Left ventricle myocardium inferior (tissue), 1 donor: ENCODE measurements around the gene MAP2K4. TPM values are rescaled to one million over a fixed set of nuclear protein-coding genes. Genes with fewer than 3 reads are reported as not detected.

ENCODE experiments used
- DNase-seq: peaks from one replicate; pipeline ENCODE4 v3.0.0-alpha.2; 2020
- H3K27ac ChIP-seq: fragments of 200-600 bp; replicated peaks from 2 replicates; pipeline ENCODE4 v1.8.0; 2021
- H3K27me3 ChIP-seq: fragments of 200-600 bp; 2 replicates; pipeline ENCODE4 v1.8.0; 2021; ENCODE audit warnings: low read depth
- H3K36me3 ChIP-seq: fragments of 200-600 bp; 2 replicates; pipeline ENCODE4 v1.8.0; 2021
- H3K4me1 ChIP-seq: fragments of 200-600 bp; 2 replicates; pipeline ENCODE4 v1.8.0; 2021
- H3K4me3 ChIP-seq: fragments of 200-600 bp; 2 replicates; pipeline ENCODE4 v1.8.0; 2021; ENCODE audit warnings: mild to moderate bottlenecking, moderate library complexity
- H3K9me3 ChIP-seq: fragments of 200-600 bp; replicated peaks from 2 replicates; pipeline ENCODE4 v1.8.0; 2021
- intact Hi-C: fragments of 100-400 bp; cut with micrococcal nuclease; formaldehyde crosslinking; loops from one replicate; pipeline ENCODE4 v1.11.0; 2022
- total RNA-seq: library from RNA; stranded (reverse); fragmentation: NEBNext Ultra II Directional; extraction: Animal tissue kit (Norgen Biotek cat#: 25700); gene quantifications from one replicate; pipeline ENCODE4 v1.2.1, GENCODE V29; 2021
- TF ChIP-seq, protein P1 (sequence below): fragments of 200-600 bp; IDR thresholded peaks from 2 replicates; pipeline ENCODE4 v1.8.0; 2021; ENCODE audit warnings: antibody characterized with exemption, mild to moderate bottlenecking, borderline replicate concordance
- donor health status: DM: no; HTN: yes; CAD: no; lungs with severe emphysema.

Gene MAP2K4
- total RNA-seq, 1 donor from 2014 or later, result 28.5 TPM

DNA sequence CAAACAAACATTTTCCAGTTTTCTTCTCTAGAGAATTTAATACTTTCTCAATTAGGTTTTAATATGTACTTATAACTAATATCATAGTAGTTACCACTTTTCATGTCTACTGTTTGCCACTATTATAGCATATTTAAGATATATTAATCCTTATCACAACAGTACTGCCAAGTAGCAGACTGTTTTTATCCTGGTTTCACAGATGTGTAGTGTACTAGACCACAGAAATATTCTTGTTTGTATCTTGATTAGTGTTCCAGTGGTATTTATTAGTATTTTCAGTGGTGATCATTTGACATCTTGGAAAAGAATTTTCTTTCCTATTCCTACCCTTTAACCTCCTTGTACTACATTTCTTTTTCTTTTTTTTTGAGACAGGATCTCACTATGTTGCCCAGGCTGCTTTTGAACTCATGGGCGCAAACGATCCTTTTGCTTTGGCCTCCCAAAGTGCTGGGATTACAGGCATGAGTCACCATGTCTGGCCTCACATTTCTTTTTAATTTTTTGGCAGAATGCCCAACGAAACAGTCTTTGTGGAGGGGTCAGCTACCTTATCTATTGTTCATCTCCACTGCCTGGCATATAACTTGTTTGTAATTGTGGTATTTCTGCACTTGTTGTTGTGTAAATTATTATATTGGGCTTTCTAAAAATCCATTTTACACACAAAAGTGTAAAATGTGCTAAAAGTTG is 27.2 kb downstream of the MAP2K4 start:
- TF ChIP-seq, protein P1, sequence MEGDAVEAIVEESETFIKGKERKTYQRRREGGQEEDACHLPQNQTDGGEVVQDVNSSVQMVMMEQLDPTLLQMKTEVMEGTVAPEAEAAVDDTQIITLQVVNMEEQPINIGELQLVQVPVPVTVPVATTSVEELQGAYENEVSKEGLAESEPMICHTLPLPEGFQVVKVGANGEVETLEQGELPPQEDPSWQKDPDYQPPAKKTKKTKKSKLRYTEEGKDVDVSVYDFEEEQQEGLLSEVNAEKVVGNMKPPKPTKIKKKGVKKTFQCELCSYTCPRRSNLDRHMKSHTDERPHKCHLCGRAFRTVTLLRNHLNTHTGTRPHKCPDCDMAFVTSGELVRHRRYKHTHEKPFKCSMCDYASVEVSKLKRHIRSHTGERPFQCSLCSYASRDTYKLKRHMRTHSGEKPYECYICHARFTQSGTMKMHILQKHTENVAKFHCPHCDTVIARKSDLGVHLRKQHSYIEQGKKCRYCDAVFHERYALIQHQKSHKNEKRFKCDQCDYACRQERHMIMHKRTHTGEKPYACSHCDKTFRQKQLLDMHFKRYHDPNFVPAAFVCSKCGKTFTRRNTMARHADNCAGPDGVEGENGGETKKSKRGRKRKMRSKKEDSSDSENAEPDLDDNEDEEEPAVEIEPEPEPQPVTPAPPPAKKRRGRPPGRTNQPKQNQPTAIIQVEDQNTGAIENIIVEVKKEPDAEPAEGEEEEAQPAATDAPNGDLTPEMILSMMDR, result no peak
- intact Hi-C loops, result no loop called here
- Histone ChIP-seq H3K27me3 (no peaks in the 10 kb centered on the region), H3K36me3 (no peaks in the 10 kb centered on the region), H3K9me3 (no peaks in the 10 kb centered on the region), H3K4me1 (peaks cover 76% of the 10 kb centered on the region), H3K27ac (no peak overlapping the region), H3K4me3 (no peak overlapping the region)
- DNase-seq, result no peak

GRCh38 chr17:12048843-12049473 is 28.3 kb downstream of the MAP2K4 start:
- Histone ChIP-seq H3K27me3 (no peaks in the 10 kb centered on the region), H3K36me3 (no peaks in the 10 kb centered on the region), H3K9me3 (no peaks in the 10 kb centered on the region), H3K4me1 (peaks cover 81% of the 10 kb centered on the region), H3K27ac (no peak overlapping the region), H3K4me3 (no peak overlapping the region)
- TF ChIP-seq, protein P1, result no peak
- no peak for DNase-seq
- intact Hi-C loops, result no loop called here

GRCh38 chr17:12050646-12051225 is 30.1 kb downstream of the MAP2K4 start:
- H3K9me3 ChIP-seq, result no peaks in the 10 kb centered on the region
- peaks cover 72% of the 10 kb centered on the region for H3K4me1 ChIP-seq
- TF ChIP-seq, protein P1, result no peak
- intact Hi-C loops, result no loop called here
- no peak for DNase-seq
- H3K36me3 ChIP-seq, result no peaks in the 10 kb centered on the region
- no peak overlapping the region for H3K27ac ChIP-seq
- no peaks in the 10 kb centered on the region for H3K27me3 ChIP-seq
- no peak overlapping the region for H3K4me3 ChIP-seq

- TF ChIP-seq, protein P1, result no peak
- intact Hi-C loops, result no loop called here
- DNase-seq, result no peak
- H3K36me3 ChIP-seq, result no peaks in the 10 kb centered on the region
- H3K9me3 ChIP-seq, result no peaks in the 10 kb centered on the region
- no peaks in the 10 kb centered on the region for H3K27me3 ChIP-seq
- H3K4me1 ChIP-seq, result peaks cover 63% of the 10 kb centered on the region
- H3K4me3 ChIP-seq, result no peak overlapping the region
- H3K27ac ChIP-seq, result no peak overlapping the region
Observed at GRCh38 chr17:12053552-12053951, 32.9 kb downstream of the MAP2K4 start.

- intact Hi-C loops, result no loop called here
- H3K4me1 ChIP-seq, result peaks cover 50% of the 10 kb centered on the region
Observed at GRCh38 chr17:12055889-12056288, 35.2 kb downstream of the MAP2K4 start.

More at GRCh38 chr17:12055889-12056288, 35.2 kb downstream of the MAP2K4 start:
- no peak for DNase-seq
- H3K27me3 ChIP-seq, result no peaks in the 10 kb centered on the region
- no peak overlapping the region for H3K4me3 ChIP-seq
- TF ChIP-seq, protein P1, result no peak
- no peak overlapping the region for H3K27ac ChIP-seq
- H3K9me3 ChIP-seq, result no peaks in the 10 kb centered on the region
- no peaks in the 10 kb centered on the region for H3K36me3 ChIP-seq
